Suprapubic skin (tissue), 4 donors: ENCODE measurements around the gene GIT1. TPM values are rescaled to one million over a fixed set of nuclear protein-coding genes. Genes with fewer than 3 reads are reported as not detected.

Experiments
- DNase-seq, 2 donors: peaks; one replicate each; pipeline ENCODE4 v3.0.0-alpha.2; 2019; ENCODE audit warnings: low spot score in 2 of 2
- H3K27ac ChIP-seq: fragments of 200-600 bp; sonication (generic); one replicate; pipeline ENCODE4 v1.5.1; 2019
- H3K27me3 ChIP-seq: fragments of 200-600 bp; sonication (generic); one replicate; pipeline ENCODE4 v1.5.1; 2019
- H3K36me3 ChIP-seq: fragments of 200-600 bp; sonication (generic); one replicate; pipeline ENCODE4 v1.5.1; 2019
- H3K4me1 ChIP-seq: fragments of 200-600 bp; sonication (generic); one replicate; pipeline ENCODE4 v1.5.1; 2019
- H3K4me3 ChIP-seq: fragments of 200-600 bp; sonication (generic); one replicate; pipeline ENCODE4 v1.5.1; 2019; ENCODE audit warnings: mild to moderate bottlenecking
- H3K9me3 ChIP-seq: fragments of 200-600 bp; sonication (generic); one replicate; pipeline ENCODE4 v1.5.1; 2019
- EP300 ChIP-seq: sonication (generic); formaldehyde crosslinking; IDR thresholded peaks from one replicate; pipeline ENCODE4 v1.6.1; 2017; ENCODE audit warnings: antibody characterized with exemption
- POLR2A ChIP-seq, 2 donors: fragments of 450-650 bp; IDR thresholded peaks; one replicate each; pipeline ENCODE4 v1.6.1; 2017; ENCODE audit warnings: antibody characterized with exemption in 2 of 2, mild to moderate bottlenecking in 2 of 2, moderate library complexity in 2 of 2
- POLR2AphosphoS5 ChIP-seq, 3 donors: sonication (generic); formaldehyde crosslinking; IDR thresholded peaks; one replicate each; pipeline ENCODE4 v1.6.1; 2017; ENCODE audit warnings: antibody characterized with exemption in 3 of 3
- WGBS: methylation state at CpG from one replicate; pipeline ENCODE4 v1.1.5; 2018; 5-methylcytosine and 5-hydroxymethylcytosine counted together
- total RNA-seq, 4 donors: library from RNA; depleted of rRNA; stranded (reverse); fragments of >200 nt; gene quantifications; one replicate each; pipeline ENCODE4 v1.1.0, GENCODE V29; 2016
- TF ChIP-seq, protein P1 (sequence below), 2 donors: fragments of 200-600 bp in 1 of 2; fragments of 450-650 bp in 1 of 2; sonication (generic) in 1 of 2; IDR thresholded peaks; one replicate each; pipeline ENCODE4 v1.5.1; 2016 to 2019; ENCODE audit warnings: antibody characterized with exemption in 2 of 2, mild to moderate bottlenecking in 1 of 2, moderate library complexity in 1 of 2

The GIT1 gene
- total RNA-seq, 4 donors from 2014 or later: 66.7 to 103 (median 90.4) TPM

DNA sequence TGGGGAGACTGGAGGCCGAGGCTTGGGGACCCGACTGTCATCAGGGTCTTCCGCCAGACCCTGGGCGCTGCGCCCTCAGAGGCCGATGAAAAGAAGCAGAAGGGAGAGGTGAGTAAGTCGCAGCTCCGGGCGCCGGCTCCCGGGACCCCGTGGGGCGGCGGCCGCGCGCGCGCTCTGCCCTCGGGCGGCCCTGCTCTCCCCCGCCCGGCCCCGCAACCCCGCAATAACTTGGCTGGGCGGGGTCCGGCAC, 22.2 kb downstream of the GIT1 start:
- DNase-seq: no peak
- WGBS: 0% methylated on average over 13 of the region's 27 CpGs
- H3K27ac ChIP-seq: peak overlapping the region; percentile 85
- H3K4me3 ChIP-seq: peak overlapping the region; percentile 69
- no peak for TF ChIP-seq POLR2AphosphoS5 (IDR thresholded peaks at IDR 0.05)
- no peak for TF ChIP-seq EP300
- TF ChIP-seq, protein P1, sequence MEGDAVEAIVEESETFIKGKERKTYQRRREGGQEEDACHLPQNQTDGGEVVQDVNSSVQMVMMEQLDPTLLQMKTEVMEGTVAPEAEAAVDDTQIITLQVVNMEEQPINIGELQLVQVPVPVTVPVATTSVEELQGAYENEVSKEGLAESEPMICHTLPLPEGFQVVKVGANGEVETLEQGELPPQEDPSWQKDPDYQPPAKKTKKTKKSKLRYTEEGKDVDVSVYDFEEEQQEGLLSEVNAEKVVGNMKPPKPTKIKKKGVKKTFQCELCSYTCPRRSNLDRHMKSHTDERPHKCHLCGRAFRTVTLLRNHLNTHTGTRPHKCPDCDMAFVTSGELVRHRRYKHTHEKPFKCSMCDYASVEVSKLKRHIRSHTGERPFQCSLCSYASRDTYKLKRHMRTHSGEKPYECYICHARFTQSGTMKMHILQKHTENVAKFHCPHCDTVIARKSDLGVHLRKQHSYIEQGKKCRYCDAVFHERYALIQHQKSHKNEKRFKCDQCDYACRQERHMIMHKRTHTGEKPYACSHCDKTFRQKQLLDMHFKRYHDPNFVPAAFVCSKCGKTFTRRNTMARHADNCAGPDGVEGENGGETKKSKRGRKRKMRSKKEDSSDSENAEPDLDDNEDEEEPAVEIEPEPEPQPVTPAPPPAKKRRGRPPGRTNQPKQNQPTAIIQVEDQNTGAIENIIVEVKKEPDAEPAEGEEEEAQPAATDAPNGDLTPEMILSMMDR (IDR thresholded peaks at IDR 0.05): no peak
- no peak for TF ChIP-seq POLR2A (IDR thresholded peaks at IDR 0.05)
- H3K27me3 ChIP-seq: no peaks in the 10 kb centered on the region
- peaks cover 2% of the 10 kb centered on the region for H3K36me3 ChIP-seq
- peaks cover 62% of the 10 kb centered on the region for H3K4me1 ChIP-seq
- no peaks in the 10 kb centered on the region for H3K9me3 ChIP-seq

DNA sequence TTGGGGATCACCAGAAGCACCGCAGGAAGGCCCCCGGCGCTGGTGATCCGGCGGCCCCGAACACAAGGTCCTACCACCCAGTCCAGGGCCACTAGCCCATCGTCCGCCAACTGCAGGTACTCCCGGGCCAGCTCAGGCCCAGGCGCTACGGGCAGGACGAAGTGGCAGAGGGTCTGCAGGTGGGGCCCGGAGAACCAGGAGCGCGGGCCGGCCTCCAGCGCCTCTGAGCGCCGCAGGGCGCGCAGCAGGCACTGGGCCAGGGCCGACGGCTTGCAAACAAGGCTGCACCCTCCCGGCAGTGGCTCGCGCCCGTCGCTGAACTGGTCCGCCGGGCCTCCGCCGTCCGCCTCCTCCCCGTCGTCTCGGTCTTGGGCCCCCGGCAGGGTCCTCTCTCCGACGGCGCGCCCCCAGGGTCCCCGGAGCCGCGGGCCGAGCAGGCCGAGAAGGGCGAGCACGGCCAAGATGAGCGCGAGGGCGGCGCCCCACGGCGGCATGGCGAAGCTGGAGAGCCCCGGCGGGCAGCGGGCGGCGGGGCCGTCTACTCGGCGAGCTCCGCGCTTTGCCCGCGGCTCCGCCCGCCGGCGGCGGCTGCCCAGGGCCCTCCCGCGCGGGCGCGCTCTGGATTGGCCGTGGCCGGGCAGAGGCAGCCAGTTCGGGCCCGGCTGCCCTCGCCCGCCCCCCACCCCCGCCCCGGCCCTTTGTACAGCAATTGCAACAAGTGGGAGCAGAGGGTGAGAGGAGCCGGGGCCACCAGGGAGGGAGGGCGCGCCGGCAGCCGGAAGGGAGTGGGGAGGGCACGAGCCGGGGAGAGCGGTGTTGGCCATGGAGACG, 22.8 kb downstream of the GIT1 start, which contains the start of gene ABHD15:
Gene ABHD15, minus strand, starts transcription at position 565 of the 831 bp plus-strand sequence. Its CDS starts 71 bp downstream, at position 494.
- Histone ChIP-seq H3K9me3 (no peaks in the 10 kb centered on the region), H3K4me3 (peak within 1 kb of the TSS; percentile 69), H3K4me1 (peaks cover 57% of the 10 kb centered on the region), H3K27me3 (no peaks in the 10 kb centered on the region), H3K27ac (peak within 1 kb of the TSS; percentile 85), H3K36me3 (peaks cover 7% of the 10 kb centered on the region)
- WGBS: no CpG with 5 or more reads among the region's 94 CpGs
- TF ChIP-seq, protein P1 (IDR thresholded peaks at IDR 0.05): no peak
- TF ChIP-seq POLR2A (IDR thresholded peaks at IDR 0.05) (no peak), POLR2AphosphoS5 (IDR thresholded peaks at IDR 0.05) (no peak), EP300 (no peak)
- DNase-seq: peak; percentile 80 to 83

DNA sequence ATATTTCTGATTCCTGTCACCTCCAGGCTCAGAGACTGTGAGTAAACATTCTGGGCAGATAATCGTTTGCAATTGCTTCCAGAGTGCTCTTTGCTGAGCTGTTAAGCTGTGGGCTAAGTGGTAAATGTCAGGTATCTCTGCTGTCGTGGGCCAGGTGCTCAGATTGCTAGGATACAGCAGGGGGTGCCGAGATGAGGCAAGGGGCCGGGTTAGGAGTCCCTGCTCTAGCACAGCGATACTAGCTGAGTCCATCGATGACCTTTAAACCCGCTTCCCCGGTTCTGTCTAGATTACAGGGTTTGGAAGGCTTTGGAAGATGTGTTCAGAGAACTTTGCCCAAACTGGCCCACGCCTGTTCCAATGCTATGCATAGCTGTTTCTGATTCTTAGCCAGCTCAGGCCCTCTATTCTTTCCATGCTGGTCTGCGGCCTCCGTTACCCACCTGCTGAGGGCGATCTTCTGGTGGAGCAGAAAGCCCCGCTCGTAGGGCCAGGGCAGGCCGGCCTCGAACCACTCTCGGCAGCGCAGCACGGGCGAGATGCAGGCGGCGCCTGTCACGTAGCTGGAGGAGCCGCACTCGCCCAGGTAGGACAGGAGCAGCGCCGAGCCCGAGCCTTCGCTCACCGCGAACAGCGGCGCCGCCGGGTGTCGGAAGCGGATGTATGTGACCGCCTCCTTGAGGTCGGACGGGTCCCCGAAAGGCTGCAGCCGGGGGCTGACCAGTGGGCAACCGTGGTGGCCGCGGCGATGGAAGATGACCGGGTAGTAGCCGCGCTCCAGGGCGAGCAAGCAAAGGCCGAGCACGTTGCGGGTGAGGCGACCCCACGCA, 23.6 kb downstream of the GIT1 start:
- Histone ChIP-seq H3K27ac (peak overlapping the region; percentile 85), H3K9me3 (no peaks in the 10 kb centered on the region), H3K27me3 (no peaks in the 10 kb centered on the region), H3K4me3 (peak overlapping the region; percentile 69), H3K4me1 (peaks cover 53% of the 10 kb centered on the region), H3K36me3 (peaks cover 7% of the 10 kb centered on the region)
- 41% methylated on average over 11 of the region's 55 CpGs for WGBS
- TF ChIP-seq EP300: no peak
- TF ChIP-seq POLR2A (IDR thresholded peaks at IDR 0.05): no peak
- TF ChIP-seq POLR2AphosphoS5 (IDR thresholded peaks at IDR 0.05): no peak
- TF ChIP-seq, protein P1 (IDR thresholded peaks at IDR 0.05): no peak
- DNase-seq: peak; percentile 74 to 81

DNA sequence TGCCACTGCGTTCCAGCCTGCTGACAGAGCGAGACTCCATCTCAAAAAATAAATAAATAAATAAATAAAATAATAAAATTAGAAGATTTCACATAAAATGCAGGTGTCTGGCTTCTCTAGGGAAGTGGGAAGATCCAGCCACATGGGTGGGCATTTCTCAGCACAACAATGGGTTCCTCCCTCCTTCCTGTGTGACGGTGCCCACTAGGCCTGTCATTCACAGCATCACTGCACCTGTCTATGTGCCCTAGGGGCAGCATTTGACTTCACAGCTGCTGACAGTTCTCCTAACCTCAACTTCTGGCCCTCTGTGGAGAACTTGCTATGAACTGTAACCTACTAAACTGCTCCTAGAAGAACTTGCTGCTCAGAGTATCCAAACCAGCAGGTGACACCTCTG, 25.6 kb downstream of the GIT1 start:
- peak; percentile 36 to 53 for DNase-seq
- Histone ChIP-seq H3K9me3 (no peaks in the 10 kb centered on the region), H3K36me3 (peaks cover 7% of the 10 kb centered on the region), H3K27ac (no peak overlapping the region), H3K27me3 (no peaks in the 10 kb centered on the region), H3K4me3 (no peak overlapping the region), H3K4me1 (peaks cover 34% of the 10 kb centered on the region)
- WGBS: 99% methylated on average over 3 of the region's 3 CpGs
- TF ChIP-seq POLR2A (IDR thresholded peaks at IDR 0.05) (no peak), POLR2AphosphoS5 (IDR thresholded peaks at IDR 0.05) (no peak), EP300 (no peak)

DNA sequence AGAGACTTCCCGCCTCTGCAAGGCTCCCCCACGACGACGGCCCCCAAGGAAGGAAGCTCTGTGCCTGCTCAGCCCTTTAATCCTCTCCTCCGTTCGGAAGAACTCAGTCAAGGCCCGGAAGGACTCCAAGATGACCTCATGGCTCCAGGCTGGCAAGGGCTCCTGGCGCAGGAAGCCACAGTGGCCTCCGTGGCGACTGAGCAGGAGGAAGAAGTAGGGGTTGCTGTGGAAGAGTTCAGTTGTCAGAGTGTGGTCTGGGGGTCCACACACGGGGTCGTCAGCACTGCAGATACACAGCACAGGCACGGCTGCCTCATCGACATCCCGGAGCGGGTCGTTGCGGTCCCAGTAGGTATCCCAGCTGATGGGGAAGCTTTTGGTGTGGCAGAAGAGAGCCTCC, 26.8 kb downstream of the GIT1 start:
- DNase-seq: peak; percentile 53 to 66
- Histone ChIP-seq H3K36me3 (peaks cover 7% of the 10 kb centered on the region), H3K27ac (no peak overlapping the region), H3K4me3 (no peak overlapping the region), H3K4me1 (peaks cover 32% of the 10 kb centered on the region), H3K9me3 (no peaks in the 10 kb centered on the region), H3K27me3 (no peaks in the 10 kb centered on the region)
- TF ChIP-seq, protein P1 (IDR thresholded peaks at IDR 0.05): no peak
- no peak for TF ChIP-seq POLR2AphosphoS5 (IDR thresholded peaks at IDR 0.05)
- no peak for TF ChIP-seq EP300
- WGBS: 87% methylated on average over 18 of the region's 18 CpGs
